MV-4-11 (cell line): ENCODE measurements around the gene ABCF1.
A peak's percentile ranks its signal among the peaks of the same experiment; 100 is the strongest.

Experiments
- DNase-seq: peaks from one replicate; lab custom pipeline; 2025; lab: John Stamatoyannopoulos, UW

ABCF1 gene

DNA sequence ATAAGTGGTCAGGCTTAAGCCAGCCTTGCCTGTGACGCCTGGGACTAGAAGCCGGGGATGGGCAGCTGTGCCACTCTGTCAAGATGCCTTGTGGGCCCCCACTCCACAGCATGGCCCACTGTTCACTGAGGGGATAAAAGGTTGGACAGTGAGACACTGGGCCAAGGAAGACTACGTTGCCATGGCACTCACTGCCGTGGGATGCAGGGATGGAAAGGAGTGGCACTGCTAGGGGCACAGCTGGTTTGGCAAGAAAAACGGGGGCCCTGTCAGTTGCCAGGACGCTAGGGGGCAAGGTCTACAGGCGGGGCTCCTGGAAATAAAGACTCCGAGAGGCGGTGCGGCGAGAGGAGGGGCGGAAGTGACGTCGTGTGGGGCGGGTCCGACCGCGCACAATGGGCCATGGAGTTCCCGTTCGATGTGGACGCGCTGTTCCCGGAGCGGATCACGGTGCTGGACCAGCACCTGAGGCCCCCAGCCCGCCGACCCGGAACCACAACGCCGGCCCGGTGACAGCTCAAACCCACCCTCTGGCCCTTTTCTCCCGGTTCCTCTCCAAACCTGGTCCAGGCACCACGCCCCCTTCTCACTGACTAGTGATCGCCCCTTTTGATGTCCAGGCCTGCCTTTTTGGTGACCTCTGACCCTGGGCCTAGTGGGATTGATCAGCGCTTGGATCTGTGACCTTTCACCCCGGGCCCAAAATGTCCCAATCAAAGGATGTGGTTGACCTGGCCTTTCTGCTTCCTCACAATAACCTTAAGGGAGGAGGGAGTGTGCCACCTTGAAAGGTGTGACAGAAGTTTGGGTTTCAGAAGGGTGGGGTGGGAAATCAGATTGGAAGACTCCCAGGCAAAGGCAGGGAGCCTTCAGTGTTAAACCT, 55.5 kb downstream of the ABCF1 start, which contains the start of gene ATAT1:
TSS of gene ATAT1 (plus strand) at position 391 of the 883 bp plus-strand sequence.
- peak; percentile 79 for DNase-seq

DNA sequence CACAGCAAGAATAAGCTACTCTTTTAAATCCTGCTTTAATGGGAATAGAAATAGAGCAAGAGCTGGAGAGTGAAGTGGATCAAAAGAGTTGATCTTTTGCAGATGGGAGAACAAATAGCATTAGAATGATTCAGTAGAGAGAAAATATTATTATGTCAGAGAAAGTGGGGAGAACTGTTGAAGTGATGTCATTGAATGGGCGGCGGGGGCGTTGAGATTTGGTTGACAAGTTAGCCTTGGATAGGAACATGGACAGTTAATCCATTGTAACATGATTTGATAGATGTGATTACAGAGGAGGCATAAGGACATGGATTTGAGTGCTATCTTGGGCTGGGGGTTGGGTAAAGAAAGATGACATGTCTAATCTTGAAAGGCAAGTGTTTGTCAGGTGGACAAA, 64.6 kb downstream of the ABCF1 start:
- DNase-seq, result no peak

DNA sequence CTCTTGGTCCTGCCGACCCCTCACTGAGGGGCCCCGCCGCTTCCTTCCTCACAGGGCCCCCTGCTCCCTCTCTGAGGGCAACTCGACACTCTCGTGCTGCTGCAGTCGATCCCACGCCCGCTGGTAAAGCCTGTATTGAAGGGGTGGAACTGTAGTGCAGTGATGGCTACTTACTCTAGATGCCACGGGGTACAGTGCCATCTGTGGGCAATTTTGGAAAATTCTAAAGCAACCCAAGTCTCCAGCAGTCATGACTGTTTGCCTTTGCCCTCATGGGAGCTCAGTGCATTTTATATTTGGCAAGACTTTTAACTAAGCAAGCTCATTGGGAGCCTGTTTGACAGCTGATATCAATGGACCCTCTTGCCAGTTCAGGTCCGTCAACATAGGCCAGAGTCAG, 69.2 kb downstream of the ABCF1 start:
- DNase-seq, result no peak

DNA sequence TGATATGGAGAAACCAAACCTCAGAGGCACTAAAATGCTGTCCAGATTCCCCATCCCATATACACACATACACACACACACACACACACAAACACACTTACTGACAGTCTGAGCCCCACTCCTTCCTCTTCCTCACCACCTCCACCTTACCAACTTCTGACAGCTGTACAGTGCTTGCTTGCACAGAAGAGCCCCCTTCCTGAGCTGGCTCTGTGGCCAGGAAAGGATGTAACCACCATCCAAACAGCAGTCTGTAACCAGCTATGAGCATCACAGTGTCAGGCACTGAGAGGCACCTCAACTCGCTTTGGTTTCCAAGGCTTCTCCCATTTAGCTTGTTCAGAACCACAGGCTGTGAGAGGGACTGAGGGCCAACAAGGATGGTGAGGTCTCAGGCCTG, 69.8 kb downstream of the ABCF1 start:
- DNase-seq, result no peak
